Activated T-helper 2 cell treated with anti-CD3 and anti-CD28 coated beads, Interferon-gamma antibody, Interleukin-2, Interleukin-4, amounts not matched to agents 10 μg/mL and 5 μg/mL and 100 μg/mL, durations not matched to agents 14 hours and 24 hours and 36 hours (primary cell): ENCODE measurements around the gene WDR88. TPM values are rescaled to one million over a fixed set of nuclear protein-coding genes. Genes with fewer than 3 reads are reported as not detected.
"Not testable (repeated sequence)": the region's sequence is repeated elsewhere in the genome, so short reads cannot be mapped to it uniquely, and the experiment has no call there.

ENCODE experiments used
- DNase-seq: peaks from one replicate; pipeline ENCODE4 v3.0.0; 2021; ENCODE audit warnings: low spot score
- H3K27ac Mint-ChIP-seq: one replicate; pipeline ENCODE4 v1.8.0; 2021; ENCODE audit warnings: mixed read lengths
- H3K27me3 Mint-ChIP-seq: one replicate; pipeline ENCODE4 v1.8.0; 2021; ENCODE audit warnings: low read depth, mixed read lengths
- H3K36me3 Mint-ChIP-seq: one replicate; pipeline ENCODE4 v1.8.0; 2021; ENCODE audit warnings: low read depth, mixed read lengths
- H3K4me1 Mint-ChIP-seq: one replicate; pipeline ENCODE4 v1.8.0; 2021; ENCODE audit warnings: low read depth, mixed read lengths
- H3K4me3 Mint-ChIP-seq: one replicate; pipeline ENCODE4 v1.8.0; 2021; ENCODE audit warnings: low read depth, mild to moderate bottlenecking, moderate library complexity, mixed read lengths
- H3K9me3 Mint-ChIP-seq: one replicate; pipeline ENCODE4 v1.8.0; 2021; ENCODE audit warnings: mixed read lengths
- intact Hi-C: fragments of 100-400 bp; cut with micrococcal nuclease; formaldehyde crosslinking; loops from one replicate; pipeline ENCODE4 v1.15.1; 2023
- total RNA-seq: library from RNA; stranded (reverse); gene quantifications from 2 replicates; pipeline ENCODE4 v1.2.3, GENCODE V29; 2022

Gene WDR88
- total RNA-seq, 1 donor from 2014 or later: not detected

- Mint-ChIP-seq H3K27ac (no peak overlapping the region), H3K36me3 (peaks cover 38% of the 10 kb centered on the region), H3K27me3 (no peaks in the 10 kb centered on the region), H3K4me1 (no peaks in the 10 kb centered on the region), H3K4me3 (no peak overlapping the region), H3K9me3 (no peaks in the 10 kb centered on the region)
- no peak for DNase-seq
- intact Hi-C loops: no loop called here
These were observed 21.6 kb upstream of the WDR88 start for GRCh38 chr19:33110137-33110910.

GRCh38 chr19:33111587-33111986 is 20.3 kb upstream of the WDR88 start:
- H3K4me1 Mint-ChIP-seq: no peaks in the 10 kb centered on the region
- no peaks in the 10 kb centered on the region for H3K9me3 Mint-ChIP-seq
- DNase-seq: no peak
- no peaks in the 10 kb centered on the region for H3K27me3 Mint-ChIP-seq
- intact Hi-C loops: no loop called here
- H3K36me3 Mint-ChIP-seq: peaks cover 43% of the 10 kb centered on the region
- no peak overlapping the region for H3K27ac Mint-ChIP-seq
- no peak overlapping the region for H3K4me3 Mint-ChIP-seq

- Mint-ChIP-seq H3K36me3 (peaks cover 49% of the 10 kb centered on the region), H3K27ac (no peak overlapping the region)
- intact Hi-C loops: no loop called here
These were observed 17.6 kb upstream of the WDR88 start for GRCh38 chr19:33114312-33114711.

GRCh38 chr19:33117501-33117900 is 14.4 kb upstream of the WDR88 start:
- H3K27ac Mint-ChIP-seq: no peak overlapping the region
- intact Hi-C loops: no loop called here
- no peak overlapping the region for H3K4me3 Mint-ChIP-seq
- peaks cover 32% of the 10 kb centered on the region for H3K36me3 Mint-ChIP-seq
- no peaks in the 10 kb centered on the region for H3K27me3 Mint-ChIP-seq
- H3K9me3 Mint-ChIP-seq: no peaks in the 10 kb centered on the region
- DNase-seq: no peak
- H3K4me1 Mint-ChIP-seq: no peaks in the 10 kb centered on the region

More at GRCh38 chr19:33114312-33114711, 17.6 kb upstream of the WDR88 start:
- Mint-ChIP-seq H3K4me1 (no peaks in the 10 kb centered on the region), H3K9me3 (no peaks in the 10 kb centered on the region), H3K27me3 (no peaks in the 10 kb centered on the region), H3K4me3 (no peak overlapping the region)
- no peak for DNase-seq

- no peaks in the 10 kb centered on the region for H3K4me1 Mint-ChIP-seq
- no peaks in the 10 kb centered on the region for H3K27me3 Mint-ChIP-seq
- no peak overlapping the region for H3K4me3 Mint-ChIP-seq
- intact Hi-C loops: loop anchor here (1.0 kb wide), 1 partner anchor 142 kb away; no protein-coding TSS in a partner anchor
- no peaks in the 10 kb centered on the region for H3K9me3 Mint-ChIP-seq
- DNase-seq: no peak
- H3K36me3 Mint-ChIP-seq: peaks cover 28% of the 10 kb centered on the region
- no peak overlapping the region for H3K27ac Mint-ChIP-seq
These were observed 13.3 kb upstream of the WDR88 start for GRCh38 chr19:33118643-33119042.

- no peak for DNase-seq
- intact Hi-C loops: loop anchor here (5.0 kb wide), 1 partner anchor 432 kb away; the partner anchor contains the start of gene NUDT19
- Mint-ChIP-seq H3K27me3 (no peaks in the 10 kb centered on the region), H3K36me3 (peaks cover 24% of the 10 kb centered on the region), H3K4me3 (no peak overlapping the region), H3K9me3 (no peaks in the 10 kb centered on the region), H3K4me1 (peaks cover 11% of the 10 kb centered on the region), H3K27ac (no peak overlapping the region)
These were observed 7.5 kb upstream of the WDR88 start for GRCh38 chr19:33124207-33125098.

GRCh38 chr19:33125929-33126388 is 6.0 kb upstream of the WDR88 start:
- Mint-ChIP-seq H3K9me3 (no peaks in the 10 kb centered on the region), H3K4me3 (no peak overlapping the region), H3K27ac (no peak overlapping the region), H3K36me3 (peaks cover 34% of the 10 kb centered on the region), H3K4me1 (peaks cover 11% of the 10 kb centered on the region), H3K27me3 (no peaks in the 10 kb centered on the region)
- DNase-seq: peak; percentile 31
- intact Hi-C loops: loop anchor here (5.0 kb wide), 1 partner anchor 434 kb away; the partner anchor contains the start of gene NUDT19

GRCh38 chr19:33126712-33127111 is 5.2 kb upstream of the WDR88 start:
- not testable (repeated sequence) for H3K4me3 Mint-ChIP-seq, H3K27me3 Mint-ChIP-seq, DNase-seq, H3K27ac Mint-ChIP-seq, H3K9me3 Mint-ChIP-seq
- Mint-ChIP-seq H3K4me1 (peaks cover 11% of the 10 kb centered on the region), H3K36me3 (peaks cover 31% of the 10 kb centered on the region)
- intact Hi-C loops: loop anchor here (5.0 kb wide), 1 partner anchor 434 kb away; the partner anchor contains the start of gene NUDT19

GRCh38 chr19:33129901-33130300 is 2.0 kb upstream of the WDR88 start:
- H3K27ac Mint-ChIP-seq: no peak overlapping the region
- intact Hi-C loops: loop anchor here (5.0 kb wide), 1 partner anchor 438 kb away; the partner anchor contains the start of gene NUDT19
- peaks cover 5% of the 10 kb centered on the region for H3K4me1 Mint-ChIP-seq
- peaks cover 28% of the 10 kb centered on the region for H3K36me3 Mint-ChIP-seq
- no peaks in the 10 kb centered on the region for H3K9me3 Mint-ChIP-seq
- no peak for DNase-seq
- no peak overlapping the region for H3K4me3 Mint-ChIP-seq
- no peaks in the 10 kb centered on the region for H3K27me3 Mint-ChIP-seq

GRCh38 chr19:33130433-33130832 is 1.5 kb upstream of the WDR88 start:
- no peaks in the 10 kb centered on the region for H3K9me3 Mint-ChIP-seq
- intact Hi-C loops: no loop called here
- no peaks in the 10 kb centered on the region for H3K27me3 Mint-ChIP-seq
- no peak overlapping the region for H3K27ac Mint-ChIP-seq
- no peak for DNase-seq
- peaks cover 26% of the 10 kb centered on the region for H3K36me3 Mint-ChIP-seq
- H3K4me1 Mint-ChIP-seq: peaks cover 7% of the 10 kb centered on the region
- no peak overlapping the region for H3K4me3 Mint-ChIP-seq

- Mint-ChIP-seq H3K9me3 (no peaks in the 10 kb centered on the region), H3K36me3 (peaks cover 18% of the 10 kb centered on the region), H3K4me3 (no peak overlapping the region), H3K4me1 (peaks cover 2% of the 10 kb centered on the region), H3K27ac (no peak overlapping the region), H3K27me3 (no peaks in the 10 kb centered on the region)
- no peak for DNase-seq
- intact Hi-C loops: no loop called here
These were observed 511 bp downstream of the WDR88 start for GRCh38 chr19:33132425-33132824.

- no peak overlapping the region for H3K27ac Mint-ChIP-seq
- H3K4me1 Mint-ChIP-seq: peaks cover 2% of the 10 kb centered on the region
- no peak for DNase-seq
- H3K4me3 Mint-ChIP-seq: no peak overlapping the region
- H3K27me3 Mint-ChIP-seq: no peaks in the 10 kb centered on the region
- no peaks in the 10 kb centered on the region for H3K9me3 Mint-ChIP-seq
- intact Hi-C loops: loop anchor here (2.0 kb wide), 1 partner anchor 43 kb away; no protein-coding TSS in a partner anchor
- peaks cover 13% of the 10 kb centered on the region for H3K36me3 Mint-ChIP-seq
These were observed 1.6 kb downstream of the WDR88 start for GRCh38 chr19:33133438-33134031.
